Embryonic facial prominence (tissue), 1 donor: Measurements from ENCODE around the gene BABAM2.

Source experiments
- DNase-seq: peaks from one replicate; pipeline ENCODE4 v3.0.0-alpha.2; 2016; ENCODE audit errors: extremely low spot score

BABAM2 gene

GRCh38 chr2:28160986-28161425 is 270.5 kb downstream of the BABAM2 start:
- DNase-seq = no peak

GRCh38 chr2:28161466-28161865 is 270.9 kb downstream of the BABAM2 start:
- no peak for DNase-seq

- DNase-seq = no peak
Measured at GRCh38 chr2:28162564-28162963, 272.0 kb downstream of the BABAM2 start.

- DNase-seq = no peak
Measured at GRCh38 chr2:28163028-28163427, 272.5 kb downstream of the BABAM2 start.

GRCh38 chr2:28163627-28164279 is 273.2 kb downstream of the BABAM2 start:
- DNase-seq = no peak

- DNase-seq = no peak
Measured at GRCh38 chr2:28164280-28164801, 273.8 kb downstream of the BABAM2 start.

GRCh38 chr2:28165087-28165635 is 274.6 kb downstream of the BABAM2 start:
- DNase-seq = no peak

- DNase-seq = no peak
Measured at GRCh38 chr2:28166956-28167355, 276.4 kb downstream of the BABAM2 start.

- no peak for DNase-seq
Measured at GRCh38 chr2:28168376-28168775, 277.8 kb downstream of the BABAM2 start.

- DNase-seq = no peak
Measured at GRCh38 chr2:28169492-28169891, 279.0 kb downstream of the BABAM2 start.

- no peak for DNase-seq
Measured at GRCh38 chr2:28172114-28172898, 281.8 kb downstream of the BABAM2 start.

GRCh38 chr2:28173377-28173776 is 282.8 kb downstream of the BABAM2 start:
- no peak for DNase-seq

- DNase-seq = no peak
Measured at GRCh38 chr2:28174211-28174610, 283.7 kb downstream of the BABAM2 start.

GRCh38 chr2:28175028-28175427 is 284.5 kb downstream of the BABAM2 start:
- no peak for DNase-seq

- DNase-seq = no peak
Measured at GRCh38 chr2:28178946-28179345, 288.4 kb downstream of the BABAM2 start.

- DNase-seq = no peak
Measured at GRCh38 chr2:28181801-28182200, 291.3 kb downstream of the BABAM2 start.

GRCh38 chr2:28182348-28182747 is 291.8 kb downstream of the BABAM2 start:
- DNase-seq = no peak

GRCh38 chr2:28185153-28185552 is 294.6 kb downstream of the BABAM2 start:
- DNase-seq = no peak

GRCh38 chr2:28185891-28186290 is 295.4 kb downstream of the BABAM2 start:
- no peak for DNase-seq

- DNase-seq = no peak
Measured at GRCh38 chr2:28187186-28187585, 296.7 kb downstream of the BABAM2 start.

- no peak for DNase-seq
Measured at GRCh38 chr2:28188436-28188835, 297.9 kb downstream of the BABAM2 start.

GRCh38 chr2:28193630-28194403 is 303.3 kb downstream of the BABAM2 start:
- no peak for DNase-seq
